Activated T-cell treated with anti-CD3 and anti-CD28 coated beads for 48 hours (primary cell): ENCODE measurements around the gene YWHAB.

ENCODE experiments used
- DNase-seq: peaks from one replicate; pipeline ENCODE4 v3.0.0-alpha.2; 2020; ENCODE audit warnings: low read depth

The YWHAB gene

GRCh38 chr20:44956410-44956809 is 70.9 kb downstream of the YWHAB start:
- DNase-seq, result no peak
